ENCODE results near the gene TDRD3.

GRCh38 chr13:60352644-60353043 is 44.4 kb upstream of the TDRD3 start:
- TF ChIP-seq EZH2 (IDR thresholded peaks at IDR 0.05; ENCODE audit: low read length, missing control alignments) (no peak), CTCF (conservative IDR thresholded peaks at IDR 0.05 in 1 of 2, IDR thresholded peaks at IDR 0.05 in 1 of 2; ENCODE audit: low read depth in 1 of 2, low read length in 2 of 2) (no peak)

Measured in fibroblast of lung (primary cell).